NCI-H446 (cell line): ENCODE results near the gene SYNE4.

ENCODE experiments used
- DNase-seq, 2 experiments: peaks; one replicate each; lab custom pipeline; 2025; lab: John Stamatoyannopoulos, UW

Gene SYNE4

GRCh38 chr19:36026091-36026876 is 17.7 kb upstream of the SYNE4 start:
- no peak for DNase-seq

GRCh38 chr19:36025541-36025940 is 16.9 kb upstream of the SYNE4 start:
- DNase-seq = no peak

GRCh38 chr19:36023432-36023831 is 14.8 kb upstream of the SYNE4 start:
- DNase-seq = no peak

GRCh38 chr19:36019061-36019670 is 10.6 kb upstream of the SYNE4 start:
- DNase-seq = no peak

GRCh38 chr19:36014012-36014924 is 5.7 kb upstream of the SYNE4 start, which contains the start of gene ALKBH6:
TSS of gene ALKBH6 (minus strand) at chr19:36014213. CDS start at chr19:36013397, 816 bp downstream.
- peak; percentile 98 to 99 for DNase-seq

GRCh38 chr19:36013280-36014011 is 4.8 kb upstream of the SYNE4 start:
- no peak for DNase-seq

GRCh38 chr19:36010402-36010801 is 1.8 kb upstream of the SYNE4 start:
- no peak for DNase-seq

- DNase-seq = no peak
Observed at GRCh38 chr19:36009633-36010379, 1.2 kb upstream of the SYNE4 start.

GRCh38 chr19:36009220-36009619 is 607 bp upstream of the SYNE4 start:
- DNase-seq = no peak

GRCh38 chr19:36006955-36007354 is 1.7 kb downstream of the SYNE4 start:
- DNase-seq = no peak

- DNase-seq = no peak
Observed at GRCh38 chr19:36003284-36003683, 5.3 kb downstream of the SYNE4 start.

- DNase-seq = no peak
Observed at GRCh38 chr19:36001605-36002004, 7.0 kb downstream of the SYNE4 start.

GRCh38 chr19:35996777-35997176 is 11.8 kb downstream of the SYNE4 start:
- no peak for DNase-seq

GRCh38 chr19:35995048-35995993 is 13.3 kb downstream of the SYNE4 start, which contains the start of gene SDHAF1:
TSS of gene SDHAF1 (plus strand) at chr19:35995188. CDS start at chr19:35995275, 87 bp downstream.
- DNase-seq = peak; percentile 86 to 93

GRCh38 chr19:35993923-35994598 is 14.6 kb downstream of the SYNE4 start:
- no peak for DNase-seq

- DNase-seq = no peak
Observed at GRCh38 chr19:35992907-35993765, 15.5 kb downstream of the SYNE4 start.

- no peak for DNase-seq
Observed at GRCh38 chr19:35991731-35992450, 16.7 kb downstream of the SYNE4 start.
